T-helper 1 cell treated with Interleukin-12 subunit alpha and Interleukin-12 subunit beta and Interleukin-4 antibody, amounts not matched to agents 30 μg/mL and 1 μg/mL, for 36 hours (primary cell): Measurements from ENCODE around the gene AUTS2.

Experiments used
- H3K27ac Mint-ChIP-seq: one replicate; pipeline ENCODE4 v1.8.0; 2021; ENCODE audit warnings: mild to moderate bottlenecking, mixed read lengths
- H3K27me3 Mint-ChIP-seq: one replicate; pipeline ENCODE4 v1.8.0; 2021; ENCODE audit warnings: low read depth, mixed read lengths
- H3K36me3 Mint-ChIP-seq: one replicate; pipeline ENCODE4 v1.8.0; 2021; ENCODE audit warnings: low read depth, mixed read lengths
- H3K4me1 Mint-ChIP-seq: one replicate; pipeline ENCODE4 v1.8.0; 2021; ENCODE audit warnings: low read depth, mixed read lengths
- H3K4me3 Mint-ChIP-seq: one replicate; pipeline ENCODE4 v1.8.0; 2021; ENCODE audit warnings: mild to moderate bottlenecking, moderate library complexity, mixed read lengths
- H3K9me3 Mint-ChIP-seq: one replicate; pipeline ENCODE4 v1.8.0; 2021; ENCODE audit warnings: mixed read lengths

Gene AUTS2

DNA sequence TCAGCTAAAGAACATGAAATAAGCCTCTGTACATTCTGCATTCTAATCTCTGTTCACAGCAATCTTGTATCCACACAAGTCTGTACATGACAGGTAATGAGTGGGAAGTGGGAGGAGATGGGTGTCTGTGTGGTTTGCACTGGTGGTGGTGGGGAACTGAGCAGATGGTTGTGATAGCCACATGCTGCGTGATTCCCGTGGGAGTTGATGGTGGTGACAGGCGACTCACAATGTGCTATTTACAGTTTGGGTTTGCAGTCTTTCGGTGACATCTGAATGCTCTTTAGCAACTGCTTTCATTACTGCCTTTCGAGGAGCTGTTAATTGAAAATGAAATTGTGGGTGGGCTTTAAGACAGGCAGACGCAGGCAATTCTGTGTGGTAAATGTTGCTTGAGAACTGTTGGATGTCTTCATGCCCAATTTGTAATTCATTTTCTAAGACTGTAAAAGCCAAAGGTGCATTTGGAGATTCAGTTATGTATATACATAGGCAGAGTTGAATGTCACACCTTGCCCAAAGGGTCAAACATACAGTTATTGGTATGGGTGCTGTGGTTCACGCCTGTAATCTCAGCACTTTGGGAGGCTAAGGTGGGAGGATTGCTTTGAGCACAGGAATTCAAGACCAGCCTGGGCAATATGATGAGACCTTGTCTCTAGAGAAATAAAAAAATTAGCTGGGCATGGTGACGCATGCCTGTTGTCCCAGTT lies 308.2 kb downstream of the AUTS2 start:
- no peaks in the 10 kb centered on the region for H3K27me3 Mint-ChIP-seq
- no peaks in the 10 kb centered on the region for H3K4me1 Mint-ChIP-seq
- H3K4me3 Mint-ChIP-seq: no peak overlapping the region
- no peak overlapping the region for H3K27ac Mint-ChIP-seq
- peaks cover 2% of the 10 kb centered on the region for H3K9me3 Mint-ChIP-seq
- H3K36me3 Mint-ChIP-seq: no peaks in the 10 kb centered on the region

DNA sequence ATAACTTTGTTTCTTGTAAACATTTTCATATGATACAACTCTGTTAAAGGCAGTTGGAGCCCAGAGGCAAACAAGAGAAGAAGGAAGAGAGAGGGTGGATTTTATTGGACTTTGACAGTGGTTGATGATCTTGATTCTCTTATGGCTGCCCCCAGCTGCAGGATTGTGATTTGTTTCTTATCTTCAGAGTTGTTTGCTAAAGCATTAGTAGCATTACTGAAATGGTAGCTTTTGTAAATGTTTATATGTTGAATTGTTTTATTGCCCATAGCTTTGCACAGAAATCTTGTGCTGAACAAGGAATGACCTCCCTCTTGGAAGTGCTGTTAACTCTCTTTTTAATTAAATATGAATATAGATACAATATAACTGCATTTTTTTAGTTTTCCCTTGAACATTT lies 309.4 kb downstream of the AUTS2 start:
- Mint-ChIP-seq H3K27me3 (no peaks in the 10 kb centered on the region), H3K4me3 (no peak overlapping the region), H3K36me3 (no peaks in the 10 kb centered on the region), H3K9me3 (peaks cover 7% of the 10 kb centered on the region), H3K27ac (no peak overlapping the region), H3K4me1 (no peaks in the 10 kb centered on the region)

DNA sequence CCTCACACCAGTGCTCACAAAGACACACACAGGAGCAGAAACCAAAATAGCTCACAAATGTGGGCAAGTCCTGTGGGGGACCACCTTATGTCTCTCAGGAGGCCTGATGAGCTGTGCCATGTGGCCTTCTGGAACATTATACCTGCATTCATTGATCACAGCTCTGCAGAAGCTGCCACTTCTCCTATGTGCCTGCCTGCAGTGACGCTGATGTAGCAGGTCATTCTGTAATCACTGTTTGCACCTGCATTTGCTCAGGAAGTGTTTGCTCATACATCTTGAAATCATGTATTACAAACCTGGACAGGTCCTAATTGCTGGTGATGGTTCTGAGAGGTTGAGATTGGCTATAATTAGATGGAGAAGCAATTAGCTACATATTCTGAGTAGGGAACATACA lies 310.2 kb downstream of the AUTS2 start:
- no peak overlapping the region for H3K4me3 Mint-ChIP-seq
- peaks cover 9% of the 10 kb centered on the region for H3K9me3 Mint-ChIP-seq
- no peaks in the 10 kb centered on the region for H3K36me3 Mint-ChIP-seq
- no peaks in the 10 kb centered on the region for H3K27me3 Mint-ChIP-seq
- H3K4me1 Mint-ChIP-seq: no peaks in the 10 kb centered on the region
- no peak overlapping the region for H3K27ac Mint-ChIP-seq

DNA sequence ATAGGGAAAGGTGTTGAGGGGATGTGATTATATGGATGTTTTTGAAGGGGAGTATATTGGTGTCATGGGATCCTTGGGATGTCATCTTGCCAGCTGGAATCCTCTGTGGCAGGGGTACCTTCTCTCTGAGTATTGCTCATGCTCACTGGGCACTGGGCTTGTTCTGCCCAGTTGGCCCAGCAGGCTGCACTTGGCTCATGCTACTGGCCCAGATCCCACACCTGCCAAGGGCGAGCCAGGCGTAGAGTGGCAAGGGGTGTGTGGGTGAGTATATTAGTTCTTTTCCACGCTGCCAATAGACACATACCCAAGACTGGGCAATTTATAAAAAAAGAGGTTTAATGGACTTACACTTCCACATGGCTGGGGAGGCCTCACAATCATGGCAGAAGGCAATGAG lies 311.9 kb downstream of the AUTS2 start:
- no peaks in the 10 kb centered on the region for H3K36me3 Mint-ChIP-seq
- H3K27ac Mint-ChIP-seq: no peak overlapping the region

DNA sequence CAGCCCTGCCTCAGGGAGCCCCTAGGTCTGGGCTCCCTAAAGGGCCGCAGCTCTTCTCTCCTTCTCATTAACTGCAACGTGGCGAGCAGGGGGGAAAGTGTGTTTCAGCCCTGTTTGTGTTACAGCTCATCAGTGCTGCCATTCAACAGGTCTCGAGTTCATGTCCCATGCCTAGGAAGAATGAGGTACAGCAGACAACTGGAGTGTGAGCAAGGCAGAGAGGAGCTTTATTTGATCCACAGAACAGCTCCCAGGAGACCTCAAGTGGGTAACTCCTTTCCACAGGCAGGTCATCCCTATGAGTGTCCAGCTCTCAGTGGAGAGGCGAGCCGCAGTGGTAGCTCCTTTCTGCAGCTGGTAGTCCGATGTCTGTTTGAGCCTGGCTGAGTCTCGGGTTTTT lies 313.1 kb downstream of the AUTS2 start:
- no peak overlapping the region for H3K4me3 Mint-ChIP-seq
- no peak overlapping the region for H3K27ac Mint-ChIP-seq
- no peaks in the 10 kb centered on the region for H3K27me3 Mint-ChIP-seq
- no peaks in the 10 kb centered on the region for H3K36me3 Mint-ChIP-seq
- peaks cover 9% of the 10 kb centered on the region for H3K9me3 Mint-ChIP-seq
- H3K4me1 Mint-ChIP-seq: no peaks in the 10 kb centered on the region

More for the DNA sequence above, 311.9 kb downstream of the AUTS2 start:
- Mint-ChIP-seq H3K4me3 (no peak overlapping the region), H3K4me1 (no peaks in the 10 kb centered on the region), H3K27me3 (no peaks in the 10 kb centered on the region), H3K9me3 (peaks cover 9% of the 10 kb centered on the region)

DNA sequence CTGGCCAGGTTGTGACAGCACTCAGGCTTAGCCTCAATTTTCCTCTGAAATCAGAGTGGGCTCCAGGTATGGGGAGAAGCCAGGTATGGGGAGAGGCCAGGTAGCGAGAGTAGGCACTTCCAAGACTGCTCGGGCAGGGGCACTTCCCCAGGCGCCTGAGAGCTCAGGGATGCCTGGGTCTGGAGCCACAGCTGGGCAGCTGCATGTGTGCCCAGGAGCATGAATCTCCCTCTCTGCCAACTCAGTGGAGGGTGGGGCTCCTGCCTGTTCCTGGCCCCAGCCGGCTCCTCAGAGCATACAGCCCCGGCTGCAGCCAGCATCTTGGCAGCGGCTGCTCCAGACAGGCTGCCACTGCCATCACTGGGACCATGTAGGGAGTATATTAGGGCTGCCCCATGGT lies 313.9 kb downstream of the AUTS2 start:
- Mint-ChIP-seq H3K27ac (no peak overlapping the region), H3K4me1 (no peaks in the 10 kb centered on the region)

DNA sequence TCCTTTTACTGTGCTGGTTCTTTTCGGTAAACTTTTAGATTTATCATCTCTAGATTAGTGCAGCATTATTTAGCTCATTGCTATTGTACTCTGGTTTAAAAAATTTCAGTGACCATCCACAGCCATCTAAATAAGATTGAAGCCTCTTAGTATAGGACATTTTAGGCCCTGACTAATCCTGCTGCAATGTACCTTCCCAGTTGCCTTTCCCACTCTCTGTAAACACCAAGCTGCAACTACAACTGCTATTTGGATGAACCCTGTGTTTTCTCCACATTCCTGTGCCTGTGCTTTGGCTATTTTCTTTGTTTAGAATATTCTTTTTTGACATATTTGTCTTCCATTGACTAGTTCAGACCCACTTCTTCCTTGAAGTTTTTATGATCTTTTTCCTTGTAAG lies 314.6 kb downstream of the AUTS2 start:
- Mint-ChIP-seq H3K4me1 (no peaks in the 10 kb centered on the region), H3K36me3 (no peaks in the 10 kb centered on the region), H3K9me3 (peaks cover 9% of the 10 kb centered on the region), H3K4me3 (no peak overlapping the region), H3K27me3 (no peaks in the 10 kb centered on the region), H3K27ac (no peak overlapping the region)

More for the DNA sequence above, 313.9 kb downstream of the AUTS2 start:
- peaks cover 9% of the 10 kb centered on the region for H3K9me3 Mint-ChIP-seq
- no peak overlapping the region for H3K4me3 Mint-ChIP-seq
- no peaks in the 10 kb centered on the region for H3K36me3 Mint-ChIP-seq
- H3K27me3 Mint-ChIP-seq: no peaks in the 10 kb centered on the region

DNA sequence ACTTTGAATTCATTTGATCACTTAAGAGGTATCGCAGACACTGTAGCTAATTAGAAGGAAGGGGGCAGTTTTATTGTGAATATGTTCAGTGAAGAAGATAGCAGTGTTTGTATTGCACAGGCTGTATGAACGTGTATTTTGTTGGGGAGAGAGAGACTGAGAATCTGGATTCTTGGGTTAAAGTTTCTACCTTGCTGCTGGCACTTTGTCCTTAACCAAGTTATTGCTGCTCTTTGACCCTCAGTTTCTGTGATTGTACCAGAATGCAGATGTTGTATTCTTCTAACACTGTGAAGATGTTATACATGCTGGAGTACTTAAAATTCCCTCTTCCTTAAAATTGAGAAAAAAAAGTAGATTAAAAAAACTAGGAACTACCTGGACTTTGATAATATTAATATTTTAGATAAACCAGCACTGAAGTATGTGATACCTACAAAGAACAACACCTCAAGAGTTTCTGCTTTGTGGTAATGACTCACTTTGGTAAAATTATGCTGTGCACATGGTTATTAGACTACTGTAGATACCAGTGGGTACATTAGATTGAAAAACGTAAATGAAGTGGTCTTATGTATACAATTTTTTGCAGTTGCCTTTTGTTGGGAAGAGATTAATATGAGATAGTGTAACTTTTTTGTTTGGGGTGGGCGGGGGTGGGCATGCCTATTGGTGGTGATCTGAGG lies 321.3 kb downstream of the AUTS2 start:
- H3K36me3 Mint-ChIP-seq: no peaks in the 10 kb centered on the region
- no peak overlapping the region for H3K27ac Mint-ChIP-seq
- no peaks in the 10 kb centered on the region for H3K9me3 Mint-ChIP-seq
- no peaks in the 10 kb centered on the region for H3K4me1 Mint-ChIP-seq
- no peaks in the 10 kb centered on the region for H3K27me3 Mint-ChIP-seq
- no peak overlapping the region for H3K4me3 Mint-ChIP-seq

DNA sequence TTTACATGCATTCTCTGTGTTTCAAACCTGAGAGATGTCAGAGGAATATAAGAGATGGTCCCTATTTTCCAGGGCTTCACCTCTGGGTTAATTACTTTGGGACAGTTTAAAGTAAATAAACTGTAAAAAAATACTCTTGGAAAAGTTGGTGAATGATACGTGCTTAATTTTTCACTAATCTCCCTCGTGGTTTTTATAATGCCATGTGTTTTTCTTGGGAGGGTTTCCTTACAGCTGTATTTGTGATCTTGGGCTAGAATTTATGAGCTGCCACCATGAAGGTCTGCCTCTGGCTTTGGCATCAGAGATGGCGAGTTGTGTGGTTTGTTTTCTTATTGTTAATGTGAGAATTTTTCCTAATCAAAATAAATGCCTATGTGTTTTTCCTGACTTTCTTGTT lies 322.5 kb downstream of the AUTS2 start:
- H3K9me3 Mint-ChIP-seq: no peaks in the 10 kb centered on the region
- no peak overlapping the region for H3K27ac Mint-ChIP-seq
- no peaks in the 10 kb centered on the region for H3K4me1 Mint-ChIP-seq
- H3K27me3 Mint-ChIP-seq: no peaks in the 10 kb centered on the region
- no peak overlapping the region for H3K4me3 Mint-ChIP-seq
- H3K36me3 Mint-ChIP-seq: no peaks in the 10 kb centered on the region

DNA sequence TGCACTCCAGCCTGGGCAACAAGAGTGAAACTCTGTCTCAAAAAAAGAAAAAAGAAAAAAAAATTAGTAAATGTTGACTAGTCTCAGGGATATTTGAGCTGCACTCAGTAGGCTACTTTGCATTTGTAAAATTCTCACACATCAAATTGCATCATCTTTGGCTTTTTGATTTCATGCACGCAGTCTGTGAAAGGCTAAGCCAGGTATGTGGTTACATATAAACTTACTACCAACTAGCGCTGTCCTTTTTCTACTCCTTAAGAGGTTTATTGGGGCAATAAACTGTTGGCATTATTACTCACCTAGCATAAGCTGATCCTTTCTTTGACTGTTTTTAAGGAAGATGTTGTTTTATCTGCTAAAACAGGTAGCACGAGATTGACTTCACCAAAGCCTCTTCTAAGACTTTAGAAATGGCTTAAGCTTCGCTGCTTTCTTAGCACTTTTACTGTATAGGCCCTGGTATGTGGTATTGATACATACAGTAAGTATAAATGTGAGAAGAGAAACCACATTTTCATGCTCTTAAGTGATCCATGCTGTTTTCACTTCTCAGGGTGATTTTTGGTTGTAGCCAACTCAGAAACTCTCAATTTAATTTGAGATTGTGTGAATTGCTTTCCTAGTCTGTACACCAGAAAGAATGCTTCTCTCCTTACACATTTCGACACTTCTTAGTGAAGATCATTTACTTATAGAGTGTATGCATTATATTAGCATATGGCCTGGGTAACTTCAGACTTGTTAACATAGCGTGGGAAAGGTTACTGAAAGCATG lies 323.9 kb downstream of the AUTS2 start:
- Mint-ChIP-seq H3K4me1 (no peaks in the 10 kb centered on the region), H3K36me3 (no peaks in the 10 kb centered on the region), H3K27ac (no peak overlapping the region), H3K4me3 (no peak overlapping the region), H3K27me3 (no peaks in the 10 kb centered on the region), H3K9me3 (no peaks in the 10 kb centered on the region)

DNA sequence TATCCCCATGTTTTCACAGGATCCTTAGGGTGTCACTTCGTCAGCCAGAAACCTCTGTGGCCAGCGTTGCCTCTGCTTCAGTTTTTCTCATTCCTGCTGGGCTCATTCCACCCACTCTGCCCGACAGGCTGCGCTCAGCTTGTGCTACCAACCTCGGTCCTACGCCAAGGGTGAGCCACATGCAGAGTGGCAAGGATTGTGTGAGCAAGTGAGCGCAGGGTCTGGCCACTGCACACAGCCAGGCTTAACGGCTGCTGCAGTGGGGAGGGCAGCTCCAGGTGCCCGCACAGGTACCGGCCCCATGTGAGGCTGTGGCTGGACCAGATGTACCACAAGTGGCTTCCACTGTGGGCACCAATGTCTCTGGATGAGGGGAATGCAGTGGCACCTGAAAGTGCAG lies 329.2 kb downstream of the AUTS2 start:
- no peak overlapping the region for H3K27ac Mint-ChIP-seq
- no peaks in the 10 kb centered on the region for H3K4me1 Mint-ChIP-seq
- H3K27me3 Mint-ChIP-seq: no peaks in the 10 kb centered on the region
- no peaks in the 10 kb centered on the region for H3K9me3 Mint-ChIP-seq
- H3K36me3 Mint-ChIP-seq: no peaks in the 10 kb centered on the region
- no peak overlapping the region for H3K4me3 Mint-ChIP-seq

DNA sequence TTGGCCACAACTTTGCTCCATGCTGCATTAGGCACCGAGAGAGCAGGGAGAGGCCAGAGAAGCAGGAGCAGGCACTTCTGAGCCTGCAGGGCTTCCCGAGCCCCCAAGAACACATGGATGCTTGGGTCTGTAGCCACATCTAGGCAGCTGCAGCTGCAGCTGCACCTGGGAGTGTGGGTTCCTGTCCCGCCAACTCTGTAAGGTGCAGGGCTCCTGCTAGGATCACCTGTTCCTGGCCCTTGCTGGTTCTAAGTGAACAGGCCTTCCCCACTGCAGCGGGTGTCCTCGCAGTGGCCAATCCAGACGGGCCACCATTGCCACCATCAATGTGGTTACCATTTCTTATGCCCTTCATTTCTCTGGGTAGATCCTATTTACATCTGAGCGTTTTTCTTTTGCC lies 330.3 kb downstream of the AUTS2 start:
- Mint-ChIP-seq H3K27me3 (no peaks in the 10 kb centered on the region), H3K4me1 (no peaks in the 10 kb centered on the region), H3K4me3 (no peak overlapping the region), H3K9me3 (no peaks in the 10 kb centered on the region), H3K36me3 (no peaks in the 10 kb centered on the region), H3K27ac (no peak overlapping the region)

DNA sequence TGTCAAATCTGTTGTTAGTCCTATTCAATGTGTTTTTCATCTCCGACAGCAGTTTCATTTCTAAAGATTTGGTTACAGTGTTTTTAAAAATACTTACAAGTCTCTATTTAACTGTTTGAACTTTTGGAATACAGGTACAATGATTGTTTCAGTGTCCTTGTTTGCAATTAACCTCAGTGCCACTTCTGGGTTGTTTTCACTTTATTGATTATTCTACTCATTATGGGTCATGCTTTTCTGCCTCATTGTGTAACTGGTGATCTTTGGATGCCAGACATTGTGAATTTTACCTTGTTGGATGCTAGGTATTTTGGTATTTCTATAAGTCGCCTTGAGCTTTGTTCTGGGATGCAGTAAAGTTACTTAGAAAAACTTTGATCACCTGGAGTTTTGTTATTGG lies 331.3 kb downstream of the AUTS2 start:
- Mint-ChIP-seq H3K9me3 (no peaks in the 10 kb centered on the region), H3K4me1 (no peaks in the 10 kb centered on the region), H3K27me3 (no peaks in the 10 kb centered on the region), H3K4me3 (no peak overlapping the region), H3K36me3 (no peaks in the 10 kb centered on the region), H3K27ac (no peak overlapping the region)

DNA sequence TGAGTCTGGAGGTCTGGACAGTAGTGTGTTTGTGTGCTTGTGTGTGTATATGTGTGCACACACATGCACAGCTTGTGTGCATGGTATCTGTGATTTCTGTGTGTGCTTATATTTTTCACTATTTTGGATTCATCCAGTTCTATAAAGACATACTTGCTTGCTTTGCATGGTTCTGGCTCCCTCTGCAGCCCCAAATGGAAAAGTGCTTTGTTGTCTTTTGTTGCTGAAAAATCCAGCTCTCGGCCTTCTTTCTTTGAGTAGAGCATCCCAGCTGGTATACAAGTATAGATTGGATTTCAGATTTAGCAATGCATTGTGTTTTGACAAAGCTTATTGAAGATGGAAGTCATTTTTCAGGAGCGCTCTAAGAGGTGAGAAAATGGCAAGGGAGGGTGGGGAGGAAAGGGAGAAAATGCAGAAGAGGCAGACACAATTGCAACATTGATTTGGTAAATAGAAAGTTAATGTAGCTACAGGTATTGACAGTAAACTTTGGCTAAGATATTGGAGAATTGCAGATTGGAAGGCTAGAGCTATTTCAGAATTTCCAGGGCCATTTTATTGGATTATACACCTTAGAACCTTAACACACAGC lies 333.9 kb downstream of the AUTS2 start:
- no peaks in the 10 kb centered on the region for H3K27me3 Mint-ChIP-seq
- H3K27ac Mint-ChIP-seq: no peak overlapping the region
- H3K4me1 Mint-ChIP-seq: no peaks in the 10 kb centered on the region
- no peak overlapping the region for H3K4me3 Mint-ChIP-seq
- no peaks in the 10 kb centered on the region for H3K9me3 Mint-ChIP-seq
- H3K36me3 Mint-ChIP-seq: no peaks in the 10 kb centered on the region
